Activated CD4-positive, alpha-beta memory T cell treated with anti-CD3 and anti-CD28 coated beads, Interleukin-2, amount 10 ng/mL, durations not matched to agents 7 days and 5 days (primary cell): Measurements from ENCODE around the gene CEP57L1. TPM values are rescaled to one million over a fixed set of nuclear protein-coding genes. Genes with fewer than 3 reads are reported as not detected.
"Not testable (repeated sequence)": the region's sequence is repeated elsewhere in the genome, so short reads cannot be mapped to it uniquely, and the experiment has no call there.

ENCODE experiments used
- CTCF ChIA-PET: fragments of 350-600 bp; sonication (Branson Sonifier 250); formaldehyde crosslinking; loops from one replicate; lab custom pipeline; 2021; ENCODE audit warnings: antibody characterized with exemption, inconsistent platforms; lab: Charles Lee
- POLR2A ChIA-PET: fragments of 350-600 bp; sonication (Branson Sonifier 250); formaldehyde crosslinking; loops from one replicate; lab custom pipeline; 2021; ENCODE audit warnings: antibody characterized with exemption; lab: Charles Lee
- DNase-seq: peaks from one replicate; pipeline ENCODE4 v3.0.0-alpha.2; 2020
- H3K27ac Mint-ChIP-seq: one replicate; pipeline ENCODE4 v1.8.0; 2021; ENCODE audit warnings: mild to moderate bottlenecking, mixed read lengths
- H3K27me3 Mint-ChIP-seq: one replicate; pipeline ENCODE4 v1.8.0; 2021; ENCODE audit warnings: mixed read lengths
- H3K36me3 Mint-ChIP-seq: one replicate; pipeline ENCODE4 v1.8.0; 2021; ENCODE audit warnings: low read depth, mixed read lengths
- H3K4me1 Mint-ChIP-seq: one replicate; pipeline ENCODE4 v1.8.0; 2021; ENCODE audit warnings: mixed read lengths
- H3K4me3 Mint-ChIP-seq: one replicate; pipeline ENCODE4 v1.8.0; 2021; ENCODE audit warnings: mild to moderate bottlenecking, mixed read lengths
- H3K9me3 Mint-ChIP-seq: one replicate; pipeline ENCODE4 v1.8.0; 2021; ENCODE audit warnings: mixed read lengths
- total RNA-seq, 2 experiments: library from RNA; stranded (reverse); gene quantifications; one replicate each; pipeline ENCODE4 v1.2.3, GENCODE V29; 2021

CEP57L1 gene
- total RNA-seq, 2 experiments from 2014 or later, result 21.6 to 23.3 TPM

- Mint-ChIP-seq H3K36me3 (peaks cover 15% of the 10 kb centered on the region), H3K27ac (peak within 1 kb of the TSS; percentile 100), H3K9me3 (no peaks in the 10 kb centered on the region), H3K4me1 (peaks cover 49% of the 10 kb centered on the region), H3K27me3 (no peaks in the 10 kb centered on the region), H3K4me3 (peak within 1 kb of the TSS; percentile 94)
- DNase-seq, result peak; percentile 88
- ChIA-PET CTCF (interaction anchor here (1.0 to 3.3 kb wide), 9 partner anchors 15 to 536 kb away, joined by 3 to 11 read pairs (median 4); partner anchors contain the start of gene CD164), POLR2A (interaction anchor here (0.6 to 4.7 kb wide), 55 partner anchors 9 to 1721 kb away, joined by 3 to 73 read pairs (median 4); partner anchors contain the start of genes ARMC2, CD164, CDK19 and FOXO3)
These were observed 781 bp upstream of the CEP57L1 start, which contains the start of gene SESN1 for GRCh38 chr6:109094416-109095035. Gene SESN1 (minus strand): TSS chr6:109094846. CDS start chr6:109094073, 773 bp downstream.

- H3K4me1 Mint-ChIP-seq, result peaks cover 47% of the 10 kb centered on the region
- POLR2A ChIA-PET, result interaction anchor here (1.0 to 4.7 kb wide), 19 partner anchors 8 to 1779 kb away, joined by 3 to 73 read pairs (median 8); partner anchors contain the start of genes AMD1, CD164, CDK19 and FOXO3
- no peaks in the 10 kb centered on the region for H3K27me3 Mint-ChIP-seq
- H3K4me3 Mint-ChIP-seq, result peak overlapping the region; percentile 94
- DNase-seq, result no peak
- CTCF ChIA-PET, result interaction anchor here (1.1 to 3.3 kb wide), 6 partner anchors 9 to 537 kb away, joined by 3 to 11 read pairs (median 6); partner anchors contain the start of genes ARMC2 and CD164
- peaks cover 19% of the 10 kb centered on the region for H3K36me3 Mint-ChIP-seq
- H3K27ac Mint-ChIP-seq, result peak overlapping the region; percentile 100
- H3K9me3 Mint-ChIP-seq, result no peaks in the 10 kb centered on the region
These were observed 453 bp downstream of the CEP57L1 start for GRCh38 chr6:109095835-109096084.

GRCh38 chr6:109096208-109096607, 901 bp downstream of the CEP57L1 start:
- Mint-ChIP-seq H3K27me3 (no peaks in the 10 kb centered on the region), H3K36me3 (peaks cover 21% of the 10 kb centered on the region), H3K4me3 (peak overlapping the region; percentile 94), H3K4me1 (peaks cover 45% of the 10 kb centered on the region), H3K27ac (peak overlapping the region; percentile 100), H3K9me3 (no peaks in the 10 kb centered on the region)
- POLR2A ChIA-PET, result interaction anchor here (1.6 to 4.7 kb wide), 7 partner anchors 57 to 1719 kb away, joined by 3 to 73 read pairs (median 9); partner anchors contain the start of genes CD164, CDK19, FOXO3 and SNX3
- no peak for DNase-seq
- CTCF ChIA-PET, result interaction anchor here (1.1 to 1.4 kb wide), 2 partner anchors 8 to 248 kb away, joined by 3 to 6 read pairs; partner anchors contain the start of gene ARMC2

- H3K4me3 Mint-ChIP-seq, result no peak overlapping the region
- peaks cover 30% of the 10 kb centered on the region for H3K4me1 Mint-ChIP-seq
- CTCF ChIA-PET, result no interaction called here
- no peaks in the 10 kb centered on the region for H3K27me3 Mint-ChIP-seq
- peaks cover 28% of the 10 kb centered on the region for H3K36me3 Mint-ChIP-seq
- DNase-seq, result no peak
- POLR2A ChIA-PET, result no interaction called here
- no peak overlapping the region for H3K27ac Mint-ChIP-seq
- H3K9me3 Mint-ChIP-seq, result no peaks in the 10 kb centered on the region
These were observed 2.4 kb downstream of the CEP57L1 start for GRCh38 chr6:109097661-109098060.

GRCh38 chr6:109102762-109103161, 7.5 kb downstream of the CEP57L1 start:
- H3K4me1 Mint-ChIP-seq, result peaks cover 9% of the 10 kb centered on the region
- H3K27me3 Mint-ChIP-seq, result no peaks in the 10 kb centered on the region
- no peak overlapping the region for H3K4me3 Mint-ChIP-seq
- H3K27ac Mint-ChIP-seq, result no peak overlapping the region
- CTCF ChIA-PET, result no interaction called here
- H3K36me3 Mint-ChIP-seq, result peaks cover 26% of the 10 kb centered on the region
- no peak for DNase-seq
- POLR2A ChIA-PET, result no interaction called here
- H3K9me3 Mint-ChIP-seq, result no peaks in the 10 kb centered on the region

GRCh38 chr6:109103942-109104341, 8.6 kb downstream of the CEP57L1 start:
- ChIA-PET CTCF (interaction anchor here (0.5 to 1.3 kb wide), 3 partner anchors 8 to 1842 kb away, joined by 3 to 6 read pairs (median 5); partner anchors contain the start of gene CEP57L1), POLR2A (interaction anchor here (1.5 kb wide), 1 partner anchor 9 kb away, joined by 6 read pairs; the partner anchor contains the start of genes CEP57L1 and SESN1)
- H3K27ac Mint-ChIP-seq, result no peak overlapping the region
- no peak overlapping the region for H3K4me3 Mint-ChIP-seq
- no peaks in the 10 kb centered on the region for H3K27me3 Mint-ChIP-seq
- H3K4me1 Mint-ChIP-seq, result peaks cover 8% of the 10 kb centered on the region
- H3K36me3 Mint-ChIP-seq, result peaks cover 20% of the 10 kb centered on the region
- no peak for DNase-seq
- no peaks in the 10 kb centered on the region for H3K9me3 Mint-ChIP-seq

- no peak for DNase-seq
- CTCF ChIA-PET, result interaction anchor here (0.5 to 1.3 kb wide), 3 partner anchors 9 to 1841 kb away, joined by 3 to 6 read pairs (median 5); partner anchors contain the start of gene CEP57L1
- H3K4me3 Mint-ChIP-seq, result no peak overlapping the region
- peaks cover 7% of the 10 kb centered on the region for H3K4me1 Mint-ChIP-seq
- POLR2A ChIA-PET, result interaction anchor here (1.5 kb wide), 1 partner anchor 10 kb away, joined by 6 read pairs; the partner anchor contains the start of genes CEP57L1 and SESN1
- H3K9me3 Mint-ChIP-seq, result no peaks in the 10 kb centered on the region
- no peak overlapping the region for H3K27ac Mint-ChIP-seq
- peaks cover 17% of the 10 kb centered on the region for H3K36me3 Mint-ChIP-seq
- no peaks in the 10 kb centered on the region for H3K27me3 Mint-ChIP-seq
These were observed 9.2 kb downstream of the CEP57L1 start for GRCh38 chr6:109104512-109104911.

- Mint-ChIP-seq H3K9me3 (peaks cover 6% of the 10 kb centered on the region), H3K4me1 (peaks cover 7% of the 10 kb centered on the region), H3K36me3 (peaks cover 25% of the 10 kb centered on the region), H3K4me3 (no peak overlapping the region), H3K27me3 (no peaks in the 10 kb centered on the region), H3K27ac (no peak overlapping the region)
- no peak for DNase-seq
- ChIA-PET CTCF (no interaction called here), POLR2A (interaction anchor here (1.0 kb wide), 1 partner anchor 11 kb away, joined by 4 read pairs; the partner anchor contains the start of genes CEP57L1 and SESN1)
These were observed 10.4 kb downstream of the CEP57L1 start for GRCh38 chr6:109105681-109106080.

GRCh38 chr6:109109663-109110062, 14.4 kb downstream of the CEP57L1 start:
- H3K4me1 Mint-ChIP-seq, CTCF ChIA-PET, H3K4me3 Mint-ChIP-seq, H3K27me3 Mint-ChIP-seq, H3K27ac Mint-ChIP-seq, POLR2A ChIA-PET, DNase-seq: not testable (repeated sequence)
- Mint-ChIP-seq H3K36me3 (peaks cover 35% of the 10 kb centered on the region), H3K9me3 (peaks cover 11% of the 10 kb centered on the region)

- peaks cover 11% of the 10 kb centered on the region for H3K9me3 Mint-ChIP-seq
- H3K4me3 Mint-ChIP-seq, CTCF ChIA-PET, DNase-seq, POLR2A ChIA-PET, H3K27ac Mint-ChIP-seq, H3K4me1 Mint-ChIP-seq, H3K27me3 Mint-ChIP-seq: not testable (repeated sequence)
- peaks cover 33% of the 10 kb centered on the region for H3K36me3 Mint-ChIP-seq
These were observed 17.4 kb downstream of the CEP57L1 start for GRCh38 chr6:109112663-109113062.

GRCh38 chr6:109117346-109118035, 22.2 kb downstream of the CEP57L1 start:
- ChIA-PET CTCF (no interaction called here), POLR2A (no interaction called here)
- H3K36me3 Mint-ChIP-seq, result peaks cover 5% of the 10 kb centered on the region

GRCh38 chr6:109118337-109118736, 23.0 kb downstream of the CEP57L1 start:
- ChIA-PET CTCF (interaction anchor here (0.6 kb wide), 1 partner anchor 619 kb away, joined by 5 read pairs; no protein-coding TSS in a partner anchor), POLR2A (no interaction called here)
- H3K36me3 Mint-ChIP-seq, result peaks cover 2% of the 10 kb centered on the region
- H3K4me3 Mint-ChIP-seq, result no peak overlapping the region
- H3K9me3 Mint-ChIP-seq, result no peaks in the 10 kb centered on the region
- no peak for DNase-seq
- no peak overlapping the region for H3K27ac Mint-ChIP-seq
- no peaks in the 10 kb centered on the region for H3K27me3 Mint-ChIP-seq
- peaks cover 14% of the 10 kb centered on the region for H3K4me1 Mint-ChIP-seq

More at GRCh38 chr6:109117346-109118035, 22.2 kb downstream of the CEP57L1 start:
- no peaks in the 10 kb centered on the region for H3K9me3 Mint-ChIP-seq
- H3K4me3 Mint-ChIP-seq, result no peak overlapping the region
- no peaks in the 10 kb centered on the region for H3K27me3 Mint-ChIP-seq
- H3K27ac Mint-ChIP-seq, result no peak overlapping the region
- H3K4me1 Mint-ChIP-seq, result peaks cover 17% of the 10 kb centered on the region
- no peak for DNase-seq
